HepG2 (cell line): Measurements from ENCODE around the gene JOSD1. TPM values are rescaled to one million over a fixed set of nuclear protein-coding genes. Genes with fewer than 3 reads are reported as not detected.
A peak's percentile ranks its signal among the peaks of the same experiment; 100 is the strongest.

ENCODE experiments used
- EHMT2 ChIP-seq: fragments of 200-600 bp; sonication (generic); IDR thresholded peaks from 2 replicates; pipeline ENCODE4 v1.7.0; 2017; ENCODE audit warnings: antibody characterized with exemption, low read depth, low read length, borderline replicate concordance
- GMEB1 ChIP-seq: sonication (generic); formaldehyde crosslinking; IDR thresholded peaks from 2 replicates; pipeline ENCODE4 v1.5.1; 2020; ENCODE audit warnings: missing genetic modification reagents, mild to moderate bottlenecking, borderline replicate concordance
- NFAT5 ChIP-seq: sonication (generic); formaldehyde crosslinking; IDR thresholded peaks from 2 replicates; pipeline ENCODE4 v1.4.0; 2020; ENCODE audit warnings: missing genetic modification reagents
- NFATC3 ChIP-seq: sonication (generic); formaldehyde crosslinking; IDR thresholded peaks from 2 replicates; pipeline ENCODE4 v1.5.1; 2020; ENCODE audit warnings: mild to moderate bottlenecking, missing genetic modification reagents
- NFE2L2 ChIP-seq: fragments of 150-350 bp; IDR thresholded peaks from 2 replicates; pipeline ENCODE4 v1.6.1; 2014; ENCODE audit warnings: low read length
- PHF21A ChIP-seq: sonication (generic); formaldehyde crosslinking; IDR thresholded peaks from 2 replicates; pipeline ENCODE4 v1.5.0; 2020; ENCODE audit warnings: mild to moderate bottlenecking, missing genetic modification reagents
- POLR2G ChIP-seq: fragments of 200-400 bp; formaldehyde crosslinking; IDR thresholded peaks from 2 replicates; pipeline ENCODE4 v1.6.1; 2018; ENCODE audit warnings: mild to moderate bottlenecking, low read depth, low read length, moderate library complexity
- RAD51 ChIP-seq: fragments of 450-650 bp; IDR thresholded peaks from 2 replicates; pipeline ENCODE4 v1.6.1; 2016; ENCODE audit warnings: borderline replicate concordance
- RFX5 ChIP-seq: IDR thresholded peaks from 2 replicates; pipeline ENCODE4 v1.6.1; 2011; ENCODE audit warnings: low read depth, low read length, improper control_type of control experiment
- SAFB2 ChIP-seq: sonication (generic); formaldehyde crosslinking; IDR thresholded peaks from 2 replicates; pipeline ENCODE4 v1.5.1; 2020; ENCODE audit warnings: missing genetic modification reagents, low read depth, mild to moderate bottlenecking, borderline replicate concordance
- ZFP90 ChIP-seq: sonication (generic); formaldehyde crosslinking; IDR thresholded peaks from 2 replicates; pipeline ENCODE4 v1.8.0; 2022; ENCODE audit warnings: missing genetic modification reagents, mild to moderate bottlenecking, inconsistent platforms, borderline replicate concordance
- ZMYM4 ChIP-seq: sonication (generic); formaldehyde crosslinking; IDR thresholded peaks from 2 replicates; pipeline ENCODE4 v1.8.1; 2023; ENCODE audit warnings: mild to moderate bottlenecking, missing genetic modification reagents
- ZNF274 ChIP-seq: sonication (generic); formaldehyde crosslinking; IDR thresholded peaks from 2 replicates; pipeline ENCODE4 v1.5.1; 2020; ENCODE audit warnings: mild to moderate bottlenecking, missing genetic modification reagents
- ZNF503 ChIP-seq: sonication (generic); formaldehyde crosslinking; IDR thresholded peaks from 2 replicates; pipeline ENCODE4 v1.4.0; 2020; ENCODE audit warnings: missing genetic modification reagents
- ZNF7 ChIP-seq: IDR thresholded peaks from 2 replicates; pipeline ENCODE4 v1.6.1; 2016; ENCODE audit warnings: missing biosample characterization, missing genetic modification reagents
- ZNF710 ChIP-seq: sonication (generic); formaldehyde crosslinking; IDR thresholded peaks from 2 replicates; pipeline ENCODE4 v1.5.0; 2020; ENCODE audit warnings: mild to moderate bottlenecking, missing genetic modification reagents, borderline replicate concordance
- ZNF747 ChIP-seq: sonication (generic); formaldehyde crosslinking; IDR thresholded peaks from 2 replicates; pipeline ENCODE4 v1.8.1; 2023; ENCODE audit warnings: missing genetic modification reagents, mild to moderate bottlenecking, borderline replicate concordance
- ZSCAN21 ChIP-seq: sonication (generic); formaldehyde crosslinking; IDR thresholded peaks from 2 replicates; pipeline ENCODE4 v1.8.0; 2022; ENCODE audit warnings: mild to moderate bottlenecking, missing genetic modification reagents, moderate library complexity, borderline replicate concordance
- polyA plus RNA-seq, 8 experiments: library from polyadenylated mRNA; depleted of rRNA in 3 of 8; stranded (reverse) in 7 of 8; unstranded in 1 of 8; fragments of >200 nt; fragmentation: Illumina TruSeq in 4 of 8; extraction: Trizol in 4 of 8; gene quantifications; 2 replicates each; pipeline versions ENCODE4 v1.2.1 to v1.2.3, GENCODE V29; 2011 to 2016; ENCODE audit warnings: low read depth in 4 of 8, missing spikeins in 1 of 8, mixed read lengths in 1 of 8; ENCODE audit not compliant: insufficient read depth in 1 of 8
- total RNA-seq, 5 experiments: library from RNA; depleted of rRNA; stranded (reverse); fragments of >200 nt; fragmentation: Illumina TruSeq; extraction: Trizol; gene quantifications; 2 replicates each; pipeline ENCODE4 v1.2.3, GENCODE V29; 2016; ENCODE audit warnings: low read depth in 1 of 5

JOSD1 gene
- total and polyA plus RNA-seq, 2 of the 13 experiments (the other 11 are each of a cell fraction or from before 2014, with no cell fraction given) = 31.7 to 38.4 TPM

- TF ChIP-seq ZNF710 (CRISPR knock-in tag) = no peak
- 0 out of 2 replicates have a peak, but pooled peaks have one; percentile 23 for TF ChIP-seq ZNF274 (CRISPR knock-in tag)
- no peak for TF ChIP-seq GMEB1 (CRISPR knock-in tag)
- 0 out of 2 replicates have a peak, but pooled peaks have one; percentile 57 for TF ChIP-seq NFAT5 (CRISPR knock-in tag)
- no peak for TF ChIP-seq RAD51
- no peak for TF ChIP-seq ZMYM4 (CRISPR knock-in tag)
- no peak for TF ChIP-seq ZNF7 (CRISPR knock-in tag)
- TF ChIP-seq RFX5 = no peak
- TF ChIP-seq PHF21A (CRISPR knock-in tag) = no peak; the same call in 1 of the 2 replicates
- no peak for TF ChIP-seq NFE2L2
- TF ChIP-seq NFATC3 (CRISPR knock-in tag) = peak; percentile 45; the same call in 1 of the 2 replicates
- TF ChIP-seq POLR2G = peak; percentile 66
- TF ChIP-seq ZNF747 (CRISPR knock-in tag) = no peak
- TF ChIP-seq ZFP90 = peak; percentile 62; the same call in 1 of the 2 replicates
- TF ChIP-seq EHMT2 = no peak
- TF ChIP-seq ZNF503 (CRISPR knock-in tag) = peak; percentile 33; the same call in 1 of the 2 replicates
- TF ChIP-seq SAFB2 (CRISPR knock-in tag) = no peak
- TF ChIP-seq ZSCAN21 = peak; percentile 77
Measured at GRCh38 chr22:38656256-38657044, 44.3 kb downstream of the JOSD1 start, which contains the start of the genes CBY1 and FAM227A (continued).
